Measurements from ENCODE around the gene CHCHD5. TPM values are rescaled to one million over a fixed set of nuclear protein-coding genes. Genes with fewer than 3 reads are reported as not detected.
A peak's percentile ranks its signal among the peaks of the same experiment; 100 is the strongest.

Gene CHCHD5
- total RNA-seq, 1 donor from 2014 or later = 12.9 TPM

DNA sequence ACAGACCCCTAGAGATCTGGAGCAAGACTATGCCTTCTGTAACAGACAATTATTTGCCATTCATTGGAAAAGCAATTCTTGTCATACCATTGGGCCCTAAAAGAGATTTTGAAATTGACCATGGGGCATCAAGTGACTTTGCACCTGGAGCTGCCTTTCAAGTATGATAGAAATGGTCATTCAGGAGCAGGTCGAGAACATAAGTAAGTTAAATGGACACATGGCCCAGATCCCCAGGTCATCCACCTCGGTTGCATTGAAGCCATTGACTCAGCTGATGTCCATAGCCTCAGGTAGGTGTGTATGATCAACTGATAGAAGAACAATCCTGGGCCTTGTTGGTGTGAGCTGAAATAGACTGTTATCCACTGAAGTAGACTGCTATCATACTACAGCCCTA is 19.3 kb downstream of the CHCHD5 start:
- Mint-ChIP-seq H3K4me3 (no peak overlapping the region), H3K4me1 (peaks cover 4% of the 10 kb centered on the region), H3K36me3 (no peaks in the 10 kb centered on the region), H3K9me3 (no peaks in the 10 kb centered on the region), H3K27ac (no peak overlapping the region), H3K27me3 (ENCODE audit: insufficient read depth, low read depth) (peaks cover 4% of the 10 kb centered on the region)
- Histone ChIP-seq H3K4me2 (no peak overlapping the region), H3K27me3 (no peaks in the 10 kb centered on the region), H3F3A (ENCODE audit: low read depth) (no peaks in the 10 kb centered on the region), H3K79me2 (ENCODE audit: low read depth) (no peaks in the 10 kb centered on the region), H4K20me1 (ENCODE audit: low read depth) (no peaks in the 10 kb centered on the region), H2AFZ (replicated peaks) (no peak overlapping the region), H3K9ac (no peak overlapping the region), H3K9me3 (ENCODE audit: low read depth) (no peaks in the 10 kb centered on the region), H3K27ac (no peak overlapping the region), H3K4me3 (no peak overlapping the region), H3K36me3 (no peaks in the 10 kb centered on the region), H3K4me1 (no peaks in the 10 kb centered on the region)
- DNase-seq (ENCODE audit: low spot score) = no peak
- TF ChIP-seq EZH2phosphoT487 (IDR thresholded peaks at IDR 0.05) = no peak
- TF ChIP-seq, protein P1, sequence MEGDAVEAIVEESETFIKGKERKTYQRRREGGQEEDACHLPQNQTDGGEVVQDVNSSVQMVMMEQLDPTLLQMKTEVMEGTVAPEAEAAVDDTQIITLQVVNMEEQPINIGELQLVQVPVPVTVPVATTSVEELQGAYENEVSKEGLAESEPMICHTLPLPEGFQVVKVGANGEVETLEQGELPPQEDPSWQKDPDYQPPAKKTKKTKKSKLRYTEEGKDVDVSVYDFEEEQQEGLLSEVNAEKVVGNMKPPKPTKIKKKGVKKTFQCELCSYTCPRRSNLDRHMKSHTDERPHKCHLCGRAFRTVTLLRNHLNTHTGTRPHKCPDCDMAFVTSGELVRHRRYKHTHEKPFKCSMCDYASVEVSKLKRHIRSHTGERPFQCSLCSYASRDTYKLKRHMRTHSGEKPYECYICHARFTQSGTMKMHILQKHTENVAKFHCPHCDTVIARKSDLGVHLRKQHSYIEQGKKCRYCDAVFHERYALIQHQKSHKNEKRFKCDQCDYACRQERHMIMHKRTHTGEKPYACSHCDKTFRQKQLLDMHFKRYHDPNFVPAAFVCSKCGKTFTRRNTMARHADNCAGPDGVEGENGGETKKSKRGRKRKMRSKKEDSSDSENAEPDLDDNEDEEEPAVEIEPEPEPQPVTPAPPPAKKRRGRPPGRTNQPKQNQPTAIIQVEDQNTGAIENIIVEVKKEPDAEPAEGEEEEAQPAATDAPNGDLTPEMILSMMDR (IDR thresholded peaks at IDR 0.05) = no peak
- TF ChIP-seq EZH2 (IDR thresholded peaks at IDR 0.05) = no peak

DNA sequence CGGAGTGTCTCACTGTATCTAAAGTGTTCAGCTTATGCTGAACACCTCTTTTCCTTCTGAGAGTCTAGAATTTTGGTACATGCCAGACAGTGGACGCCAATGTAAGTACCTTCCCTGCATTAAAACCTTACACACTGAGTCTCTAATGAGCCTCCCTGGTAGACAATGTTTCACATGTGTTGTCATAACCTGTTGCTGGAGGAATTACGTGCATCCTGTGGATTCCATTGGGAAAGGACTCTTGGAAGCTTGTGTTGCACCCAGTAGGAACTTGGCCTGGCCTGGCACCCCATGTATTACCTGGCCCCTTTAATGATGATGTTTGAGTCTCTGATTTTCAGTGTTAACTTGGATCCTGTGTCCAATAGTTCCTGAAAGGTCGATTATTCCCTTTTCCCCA is 20.5 kb downstream of the CHCHD5 start:
- peaks cover 3% of the 10 kb centered on the region for H3K9me3 ChIP-seq (ENCODE audit: low read depth)
- no peaks in the 10 kb centered on the region for H3K36me3 Mint-ChIP-seq
- H3K27me3 ChIP-seq = no peaks in the 10 kb centered on the region
- no peaks in the 10 kb centered on the region for H4K20me1 ChIP-seq (ENCODE audit: low read depth)
- no peak overlapping the region for H3K4me3 Mint-ChIP-seq
- no peaks in the 10 kb centered on the region for H3F3A ChIP-seq (ENCODE audit: low read depth)
- no peak overlapping the region for H3K27ac Mint-ChIP-seq
- no peak overlapping the region for H3K4me3 ChIP-seq
- H3K4me1 Mint-ChIP-seq = peaks cover 2% of the 10 kb centered on the region
- no peaks in the 10 kb centered on the region for H3K36me3 ChIP-seq
- no peaks in the 10 kb centered on the region for H3K79me2 ChIP-seq (ENCODE audit: low read depth)
- no peak overlapping the region for H3K9ac ChIP-seq
- no peaks in the 10 kb centered on the region for H3K4me1 ChIP-seq
- no peak overlapping the region for H2AFZ ChIP-seq (replicated peaks)
- H3K9me3 Mint-ChIP-seq = peaks cover under 1% of the 10 kb centered on the region
- DNase-seq (ENCODE audit: low spot score) = no peak
- H3K27me3 Mint-ChIP-seq (ENCODE audit: insufficient read depth, low read depth) = peaks cover 6% of the 10 kb centered on the region
- H3K27ac ChIP-seq = no peak overlapping the region
- no peak overlapping the region for H3K4me2 ChIP-seq
- TF ChIP-seq, protein P1 (IDR thresholded peaks at IDR 0.05) = no peak
- TF ChIP-seq EZH2 (IDR thresholded peaks at IDR 0.05) (no peak), EZH2phosphoT487 (IDR thresholded peaks at IDR 0.05) (no peak)

- H4K20me1 ChIP-seq (ENCODE audit: low read depth) = no peaks in the 10 kb centered on the region
- H3K27ac Mint-ChIP-seq = peak overlapping the region; percentile 9
Observed at GRCh38 chr2:112605926-112606325, 21.5 kb downstream of the CHCHD5 start.

More at GRCh38 chr2:112605926-112606325, 21.5 kb downstream of the CHCHD5 start:
- H3K4me1 Mint-ChIP-seq = no peaks in the 10 kb centered on the region
- no peak overlapping the region for H3K27ac ChIP-seq
- no peaks in the 10 kb centered on the region for H3K36me3 ChIP-seq
- H3K79me2 ChIP-seq (ENCODE audit: low read depth) = no peaks in the 10 kb centered on the region
- H3K9me3 ChIP-seq (ENCODE audit: low read depth) = peaks cover 3% of the 10 kb centered on the region
- no peak overlapping the region for H3K4me3 Mint-ChIP-seq
- H3K9ac ChIP-seq = no peak overlapping the region
- H3K36me3 Mint-ChIP-seq = no peaks in the 10 kb centered on the region
- H3K9me3 Mint-ChIP-seq = peaks cover 9% of the 10 kb centered on the region
- H3F3A ChIP-seq (ENCODE audit: low read depth) = no peaks in the 10 kb centered on the region
- TF ChIP-seq EZH2phosphoT487 (IDR thresholded peaks at IDR 0.05) (no peak), EZH2 (IDR thresholded peaks at IDR 0.05) (no peak)
- TF ChIP-seq, protein P1 (IDR thresholded peaks at IDR 0.05) = no peak
- H3K4me2 ChIP-seq = no peak overlapping the region
- H3K4me1 ChIP-seq = no peaks in the 10 kb centered on the region
- H3K27me3 ChIP-seq = no peaks in the 10 kb centered on the region
- no peak for DNase-seq (ENCODE audit: low spot score)
- no peak overlapping the region for H2AFZ ChIP-seq (replicated peaks)
- peaks cover 5% of the 10 kb centered on the region for H3K27me3 Mint-ChIP-seq (ENCODE audit: insufficient read depth, low read depth)
- no peak overlapping the region for H3K4me3 ChIP-seq
